ENCODE data around the gene MICAL2.
A peak's percentile ranks its signal among the peaks of the same experiment; 100 is the strongest.

MICAL2 gene

GRCh38 chr11:12117200-12117599, 6.8 kb downstream of the MICAL2 start:
- DNase-seq (ENCODE audit: low read depth) = no peak
- no peak overlapping the region for H3K4me3 ChIP-seq (ENCODE audit: low read length)
- no peak for TF ChIP-seq CTCF (IDR thresholded peaks at IDR 0.05; ENCODE audit: insufficient read depth, low read depth, low read length, missing control alignments)

- peak; percentile 61 for DNase-seq (ENCODE audit: low read depth)
- TF ChIP-seq CTCF (IDR thresholded peaks at IDR 0.05; ENCODE audit: insufficient read depth, low read depth, low read length, missing control alignments) = no peak
- no peak overlapping the region for H3K4me3 ChIP-seq (ENCODE audit: low read length)
Measured at GRCh38 chr11:12117611-12118010, 7.2 kb downstream of the MICAL2 start.

- TF ChIP-seq CTCF (IDR thresholded peaks at IDR 0.05; ENCODE audit: insufficient read depth, low read depth, low read length, missing control alignments) = no peak
- H3K4me3 ChIP-seq (ENCODE audit: low read length) = no peak overlapping the region
- DNase-seq (ENCODE audit: low read depth) = no peak
Measured at GRCh38 chr11:12118949-12119348, 8.6 kb downstream of the MICAL2 start.

GRCh38 chr11:12119502-12119901, 9.1 kb downstream of the MICAL2 start:
- no peak overlapping the region for H3K4me3 ChIP-seq (ENCODE audit: low read length)
- TF ChIP-seq CTCF (IDR thresholded peaks at IDR 0.05; ENCODE audit: insufficient read depth, low read depth, low read length, missing control alignments) = no peak
- no peak for DNase-seq (ENCODE audit: low read depth)

- no peak for DNase-seq (ENCODE audit: low read depth)
- H3K4me3 ChIP-seq (ENCODE audit: low read length) = no peak overlapping the region
- TF ChIP-seq CTCF (IDR thresholded peaks at IDR 0.05; ENCODE audit: insufficient read depth, low read depth, low read length, missing control alignments) = no peak
Measured at GRCh38 chr11:12120031-12121008, 9.9 kb downstream of the MICAL2 start.

GRCh38 chr11:12121011-12121410, 10.6 kb downstream of the MICAL2 start:
- DNase-seq (ENCODE audit: low read depth) = no peak
- TF ChIP-seq CTCF (IDR thresholded peaks at IDR 0.05; ENCODE audit: insufficient read depth, low read depth, low read length, missing control alignments) = no peak
- H3K4me3 ChIP-seq (ENCODE audit: low read length) = no peak overlapping the region

Measured in epithelial cell of esophagus (primary cell).